Measurements from ENCODE around the gene ATF4.

- no peak for TF ChIP-seq REST (IDR thresholded peaks at IDR 0.05; ENCODE audit: low read depth)
- no peak for TF ChIP-seq EGR1 (IDR thresholded peaks at IDR 0.05)
- TF ChIP-seq YY1 (IDR thresholded peaks at IDR 0.05; ENCODE audit: low read depth): no peak
- TF ChIP-seq FOXM1 (IDR thresholded peaks at IDR 0.05; ENCODE audit: borderline replicate concordance, low read depth): no peak
- no peak for TF ChIP-seq EP300 (IDR thresholded peaks at IDR 0.05; ENCODE audit: borderline replicate concordance)
- TF ChIP-seq TEAD4 (IDR thresholded peaks at IDR 0.05): no peak
- TF ChIP-seq CEBPB (IDR thresholded peaks at IDR 0.05): no peak
- TF ChIP-seq MAX (IDR thresholded peaks at IDR 0.05): no peak
- no peak for TF ChIP-seq TAF1 (IDR thresholded peaks at IDR 0.05; ENCODE audit: low read depth)
- TF ChIP-seq CREB1 (IDR thresholded peaks at IDR 0.05; ENCODE audit: low read depth): no peak
- TF ChIP-seq RAD21 (IDR thresholded peaks at IDR 0.05; ENCODE audit: low read depth): no peak
These were observed 25.8 kb upstream of the ATF4 start for GRCh38 chr22:39494471-39495120.
